C4-2B (cell line): Measurements from ENCODE around the gene RASA4B.
"Not testable (repeated sequence)": the region's sequence is repeated elsewhere in the genome, so short reads cannot be mapped to it uniquely, and the experiment has no call there.

Experiments used
- ZFX ChIP-seq: fragments of 450-650 bp; IDR thresholded peaks from 2 replicates; pipeline ENCODE4 v1.6.1; 2017
- TF ChIP-seq, protein P1 (sequence below): fragments of 450-650 bp; conservative IDR thresholded peaks from 2 replicates; pipeline ENCODE4 v1.5.1; 2017; ENCODE audit warnings: mild to moderate bottlenecking

DNA sequence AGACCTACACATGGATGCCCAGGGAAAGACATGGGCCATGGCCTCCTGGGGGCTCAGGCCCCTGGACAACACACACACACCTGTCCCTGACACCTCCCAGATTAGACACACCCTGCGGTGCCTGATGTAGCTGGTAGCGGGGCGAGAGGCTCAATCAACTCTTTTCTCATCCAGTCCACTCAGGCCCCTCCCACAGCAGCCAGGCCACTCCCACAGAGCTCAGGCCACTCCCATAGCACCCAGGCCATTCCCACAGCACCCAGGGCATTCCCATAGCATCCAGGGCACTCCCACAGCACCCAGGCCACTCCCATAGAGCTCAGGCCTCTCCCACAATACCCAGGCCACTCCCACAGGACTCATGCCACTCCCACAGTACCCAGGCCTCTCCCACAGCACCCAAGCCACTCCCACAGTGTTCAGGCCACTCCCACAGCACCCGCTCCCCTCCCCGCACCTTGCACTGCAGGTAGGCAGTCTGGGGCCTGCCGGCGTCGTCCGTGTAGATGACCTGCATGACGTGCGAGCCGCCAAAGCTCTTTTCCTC, 27.0 kb downstream of the RASA4B start:
- TF ChIP-seq, protein P1, sequence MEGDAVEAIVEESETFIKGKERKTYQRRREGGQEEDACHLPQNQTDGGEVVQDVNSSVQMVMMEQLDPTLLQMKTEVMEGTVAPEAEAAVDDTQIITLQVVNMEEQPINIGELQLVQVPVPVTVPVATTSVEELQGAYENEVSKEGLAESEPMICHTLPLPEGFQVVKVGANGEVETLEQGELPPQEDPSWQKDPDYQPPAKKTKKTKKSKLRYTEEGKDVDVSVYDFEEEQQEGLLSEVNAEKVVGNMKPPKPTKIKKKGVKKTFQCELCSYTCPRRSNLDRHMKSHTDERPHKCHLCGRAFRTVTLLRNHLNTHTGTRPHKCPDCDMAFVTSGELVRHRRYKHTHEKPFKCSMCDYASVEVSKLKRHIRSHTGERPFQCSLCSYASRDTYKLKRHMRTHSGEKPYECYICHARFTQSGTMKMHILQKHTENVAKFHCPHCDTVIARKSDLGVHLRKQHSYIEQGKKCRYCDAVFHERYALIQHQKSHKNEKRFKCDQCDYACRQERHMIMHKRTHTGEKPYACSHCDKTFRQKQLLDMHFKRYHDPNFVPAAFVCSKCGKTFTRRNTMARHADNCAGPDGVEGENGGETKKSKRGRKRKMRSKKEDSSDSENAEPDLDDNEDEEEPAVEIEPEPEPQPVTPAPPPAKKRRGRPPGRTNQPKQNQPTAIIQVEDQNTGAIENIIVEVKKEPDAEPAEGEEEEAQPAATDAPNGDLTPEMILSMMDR = not testable (repeated sequence)
- not testable (repeated sequence) for TF ChIP-seq ZFX
